ENCODE measurements around the gene CAGE1.
A peak's percentile ranks its signal among the peaks of the same experiment; 100 is the strongest.

CAGE1 gene

DNA sequence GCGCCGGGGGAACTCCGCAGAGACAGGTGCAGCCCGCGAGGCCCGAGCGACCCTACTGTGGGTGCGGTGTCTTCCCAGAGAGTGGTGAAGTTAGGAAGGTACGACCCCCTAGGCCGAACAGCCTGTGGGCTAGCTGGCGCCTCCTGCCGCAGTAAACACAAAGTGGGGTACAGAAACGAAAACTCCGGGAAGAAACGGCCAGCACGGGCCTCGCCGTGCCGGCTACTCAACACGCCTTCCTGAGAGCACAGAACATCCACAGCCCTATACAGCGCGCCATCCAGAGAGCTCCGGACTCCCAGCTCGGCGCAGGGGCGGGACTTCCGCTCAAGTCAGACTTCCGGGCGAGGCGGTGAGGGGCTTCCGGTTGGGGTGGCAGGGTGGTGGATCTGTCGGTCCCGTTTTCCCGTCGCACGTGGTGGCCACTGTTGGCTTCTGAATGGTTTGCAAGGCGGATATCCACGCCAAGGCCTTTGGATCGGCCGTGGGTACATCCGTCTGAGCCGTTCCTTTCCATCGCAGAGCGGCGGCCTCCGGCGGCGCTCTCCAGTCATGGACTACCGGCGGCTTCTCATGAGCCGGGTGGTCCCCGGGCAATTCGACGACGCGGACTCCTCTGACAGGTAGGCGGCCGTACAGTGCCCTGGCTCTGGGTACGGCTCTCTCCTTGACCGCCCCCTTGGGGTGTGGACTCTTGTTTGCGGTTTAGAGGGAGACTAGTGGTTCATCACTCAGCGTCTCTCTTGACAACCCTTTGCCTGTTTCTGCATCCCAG, at the start of gene CAGE1, which contains the start of gene RIOK1:
CAGE1 (minus strand) TSS at position 292 of the 775 bp plus-strand sequence. CDS start 2,569 bp downstream, outside the sequence.
RIOK1 (plus strand) TSS at position 358 of the 775 bp plus-strand sequence; CDS start at position 553, 195 bp downstream.
- Histone ChIP-seq H3K4me1 (ENCODE audit: control insufficient read depth, insufficient read depth, low read length) (peaks cover 7% of the 10 kb centered on the region), H3K27ac (ENCODE audit: low read depth, low read length) (peak within 1 kb of the TSS; percentile 96), H3K9ac (ENCODE audit: low read length) (peak within 1 kb of the TSS; percentile 99), H3K4me3 (ENCODE audit: low read length) (peak within 1 kb of the TSS; percentile 89), H3K27me3 (ENCODE audit: control insufficient read depth, insufficient read depth, low read length) (no peaks in the 10 kb centered on the region), H3K36me3 (ENCODE audit: control insufficient read depth, insufficient read depth, low read length) (no peaks in the 10 kb centered on the region)

GRCh38 chr6:7439228-7439627, 49.7 kb upstream of the CAGE1 start:
- Histone ChIP-seq H3K27ac (ENCODE audit: low read depth, low read length) (no peak overlapping the region), H3K4me3 (ENCODE audit: low read length) (no peak overlapping the region), H3K36me3 (ENCODE audit: control insufficient read depth, insufficient read depth, low read length) (no peaks in the 10 kb centered on the region), H3K4me1 (ENCODE audit: control insufficient read depth, insufficient read depth, low read length) (no peaks in the 10 kb centered on the region), H3K27me3 (ENCODE audit: control insufficient read depth, insufficient read depth, low read length) (no peaks in the 10 kb centered on the region), H3K9ac (ENCODE audit: low read length) (no peak overlapping the region)

DNA sequence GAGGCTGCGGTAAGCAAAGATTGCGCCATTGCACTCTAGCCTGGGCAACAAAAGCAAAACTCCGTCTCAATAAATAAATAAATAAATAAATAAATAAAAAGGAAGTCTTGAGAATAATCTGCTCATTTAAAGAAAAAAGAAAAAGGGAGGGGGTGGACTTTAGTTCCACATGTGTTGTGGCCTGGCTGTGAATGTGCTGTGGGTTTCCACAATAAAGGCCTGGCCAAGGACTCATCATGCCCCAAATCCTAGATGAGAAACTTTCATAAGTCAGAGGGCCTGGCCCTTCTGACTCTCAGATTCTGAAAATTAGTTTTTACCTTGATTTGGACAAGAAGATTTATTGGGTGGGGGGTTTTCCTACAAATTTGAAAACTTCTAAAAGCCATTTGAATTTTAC, 48.5 kb upstream of the CAGE1 start:
- Histone ChIP-seq H3K4me3 (ENCODE audit: low read length) (no peak overlapping the region), H3K36me3 (ENCODE audit: control insufficient read depth, insufficient read depth, low read length) (no peaks in the 10 kb centered on the region), H3K4me1 (ENCODE audit: control insufficient read depth, insufficient read depth, low read length) (no peaks in the 10 kb centered on the region), H3K27ac (ENCODE audit: low read depth, low read length) (no peak overlapping the region), H3K27me3 (ENCODE audit: control insufficient read depth, insufficient read depth, low read length) (no peaks in the 10 kb centered on the region), H3K9ac (ENCODE audit: low read length) (no peak overlapping the region)

DNA sequence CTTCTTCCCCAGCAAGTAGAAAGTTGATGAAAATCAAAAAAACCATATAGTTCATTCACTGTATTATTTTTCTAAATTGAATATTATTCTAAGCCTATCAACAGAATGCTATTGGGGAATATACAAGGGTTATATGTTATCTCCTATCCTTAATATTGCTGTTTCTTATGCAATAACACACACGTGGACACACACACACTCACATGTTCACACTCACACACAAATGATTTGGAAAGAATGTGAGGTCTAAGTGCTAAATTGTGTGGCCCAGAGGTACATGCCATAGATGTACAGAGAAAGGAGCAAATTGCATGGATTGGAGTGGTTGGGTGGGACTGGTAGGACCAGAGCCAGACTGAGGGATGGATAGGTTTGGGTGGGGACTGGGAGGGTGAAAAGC, 45.1 kb upstream of the CAGE1 start:
- Histone ChIP-seq H3K4me3 (ENCODE audit: low read length) (no peak overlapping the region), H3K36me3 (ENCODE audit: control insufficient read depth, insufficient read depth, low read length) (no peaks in the 10 kb centered on the region), H3K4me1 (ENCODE audit: control insufficient read depth, insufficient read depth, low read length) (no peaks in the 10 kb centered on the region), H3K27ac (ENCODE audit: low read depth, low read length) (no peak overlapping the region), H3K9ac (ENCODE audit: low read length) (no peak overlapping the region), H3K27me3 (ENCODE audit: control insufficient read depth, insufficient read depth, low read length) (no peaks in the 10 kb centered on the region)

GRCh38 chr6:7433121-7433617, 43.6 kb upstream of the CAGE1 start:
- Histone ChIP-seq H3K4me1 (ENCODE audit: control insufficient read depth, insufficient read depth, low read length) (no peaks in the 10 kb centered on the region), H3K36me3 (ENCODE audit: control insufficient read depth, insufficient read depth, low read length) (no peaks in the 10 kb centered on the region), H3K4me3 (ENCODE audit: low read length) (no peak overlapping the region), H3K27ac (ENCODE audit: low read depth, low read length) (no peak overlapping the region), H3K9ac (ENCODE audit: low read length) (no peak overlapping the region), H3K27me3 (ENCODE audit: control insufficient read depth, insufficient read depth, low read length) (no peaks in the 10 kb centered on the region)

DNA sequence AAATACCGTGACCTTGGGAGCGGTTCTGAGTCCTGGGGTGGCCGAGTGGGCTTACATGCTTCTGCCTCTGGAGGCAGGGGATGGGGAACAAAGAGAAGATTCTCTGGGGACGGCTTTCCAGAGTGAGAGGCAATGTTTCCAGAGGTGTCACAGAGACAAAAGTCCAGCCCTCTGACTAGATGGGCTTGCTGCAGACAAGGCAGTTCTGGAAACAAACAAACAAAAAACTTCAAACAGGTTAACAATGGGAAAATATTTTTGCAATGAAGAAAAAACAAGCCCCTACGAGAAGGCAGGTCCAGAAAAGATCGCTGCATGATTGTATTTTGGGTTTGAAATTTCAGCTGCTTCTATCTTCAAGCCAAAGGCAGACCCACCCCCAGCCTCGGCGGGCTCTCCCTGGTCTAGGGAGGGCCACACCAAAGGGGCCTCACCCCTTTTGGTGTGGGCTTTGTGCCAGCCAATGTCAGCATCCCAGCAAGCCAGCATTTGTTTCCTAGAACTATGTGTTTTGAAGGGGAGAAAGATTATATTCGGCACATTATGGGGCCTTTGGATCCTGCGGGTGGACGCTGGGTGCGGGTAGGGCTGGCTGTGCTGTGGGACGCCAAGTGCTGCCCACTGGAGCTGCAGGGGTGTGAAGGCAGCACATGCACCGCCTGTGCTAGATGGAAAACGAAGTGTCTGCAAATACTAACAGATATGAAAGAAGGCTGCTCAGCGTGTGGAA, 43.0 kb upstream of the CAGE1 start:
- Histone ChIP-seq H3K9ac (ENCODE audit: low read length) (no peak overlapping the region), H3K27me3 (ENCODE audit: control insufficient read depth, insufficient read depth, low read length) (no peaks in the 10 kb centered on the region), H3K4me3 (ENCODE audit: low read length) (no peak overlapping the region), H3K36me3 (ENCODE audit: control insufficient read depth, insufficient read depth, low read length) (no peaks in the 10 kb centered on the region), H3K4me1 (ENCODE audit: control insufficient read depth, insufficient read depth, low read length) (no peaks in the 10 kb centered on the region), H3K27ac (ENCODE audit: low read depth, low read length) (no peak overlapping the region)

DNA sequence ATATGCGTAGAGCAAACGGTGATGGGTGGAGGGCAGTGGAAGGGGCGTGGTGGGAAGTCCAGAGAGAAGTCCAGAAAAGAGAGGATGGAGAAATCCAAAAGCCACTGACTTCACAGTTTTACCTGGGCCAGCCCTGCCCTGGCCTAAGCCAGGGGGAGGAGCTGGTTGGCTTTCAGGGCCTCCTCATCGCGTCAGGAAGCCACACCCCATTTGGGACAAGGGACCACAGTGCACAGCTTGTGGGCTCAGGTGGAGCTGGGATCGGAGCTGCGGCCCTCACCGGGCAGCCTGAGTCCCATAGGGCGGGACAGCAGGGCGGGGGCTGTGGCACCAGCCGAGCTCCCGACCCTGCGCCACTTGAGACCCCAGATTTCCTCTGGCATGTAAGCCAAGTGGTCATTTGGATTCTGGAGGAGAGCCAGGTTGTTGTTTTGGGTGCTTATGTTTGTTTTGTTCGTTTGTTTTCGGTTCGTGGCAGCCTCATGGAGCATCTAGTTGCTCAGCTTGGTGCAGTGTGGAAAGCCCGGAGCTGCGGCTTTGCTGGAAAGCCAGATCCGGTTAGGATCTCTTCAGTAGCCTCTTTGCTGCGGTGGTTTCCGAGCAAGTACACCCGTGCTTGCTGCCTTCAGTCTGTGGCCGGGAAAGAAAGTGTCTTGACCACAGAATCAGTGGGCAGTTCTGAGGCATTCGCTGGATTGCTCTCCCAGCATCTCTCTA, 42.3 kb upstream of the CAGE1 start:
- Histone ChIP-seq H3K4me1 (ENCODE audit: control insufficient read depth, insufficient read depth, low read length) (no peaks in the 10 kb centered on the region), H3K4me3 (ENCODE audit: low read length) (no peak overlapping the region), H3K36me3 (ENCODE audit: control insufficient read depth, insufficient read depth, low read length) (no peaks in the 10 kb centered on the region), H3K27me3 (ENCODE audit: control insufficient read depth, insufficient read depth, low read length) (no peaks in the 10 kb centered on the region), H3K27ac (ENCODE audit: low read depth, low read length) (no peak overlapping the region), H3K9ac (ENCODE audit: low read length) (no peak overlapping the region)

- Histone ChIP-seq H3K4me1 (ENCODE audit: control insufficient read depth, insufficient read depth, low read length) (no peaks in the 10 kb centered on the region), H3K4me3 (ENCODE audit: low read length) (no peak overlapping the region), H3K27ac (ENCODE audit: low read depth, low read length) (no peak overlapping the region), H3K27me3 (ENCODE audit: control insufficient read depth, insufficient read depth, low read length) (no peaks in the 10 kb centered on the region), H3K36me3 (ENCODE audit: control insufficient read depth, insufficient read depth, low read length) (no peaks in the 10 kb centered on the region), H3K9ac (ENCODE audit: low read length) (no peak overlapping the region)
Observed at GRCh38 chr6:7431313-7431673, 41.8 kb upstream of the CAGE1 start.

DNA sequence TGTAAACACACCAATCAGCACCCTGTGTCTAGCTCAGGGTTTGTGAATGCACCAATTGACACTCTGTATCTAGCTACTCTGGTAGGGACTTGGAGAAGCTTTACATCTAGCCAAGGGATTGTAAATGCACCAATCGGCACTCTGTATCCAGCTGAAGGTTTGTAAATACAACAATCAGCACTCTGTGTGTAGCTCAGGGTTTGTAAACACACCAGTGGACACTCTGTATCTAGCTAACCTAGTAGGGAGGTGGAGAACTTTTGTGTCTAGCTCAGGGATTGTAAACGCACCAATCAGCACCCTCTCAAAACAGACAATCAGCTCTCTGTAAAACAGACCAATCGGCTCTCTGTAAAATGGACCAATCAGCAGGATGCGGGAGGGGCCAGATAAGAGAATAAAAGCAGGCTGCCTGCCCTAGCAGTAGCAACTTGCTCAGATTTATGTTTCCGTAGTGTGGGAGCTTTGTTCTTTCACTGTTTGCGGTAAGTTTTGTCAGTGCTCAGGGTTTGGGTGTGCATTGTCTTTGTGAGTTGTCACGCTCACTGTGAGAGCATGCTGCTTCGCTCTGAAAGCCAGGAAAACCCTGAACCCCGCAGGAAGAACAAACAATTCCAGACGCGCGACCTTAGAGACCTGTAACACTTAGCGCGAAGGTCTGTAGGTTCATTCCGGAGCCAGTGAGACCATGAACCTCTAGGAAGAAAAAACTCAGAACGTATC, 37.1 kb upstream of the CAGE1 start:
- H3K36me3 ChIP-seq (ENCODE audit: control insufficient read depth, insufficient read depth, low read length), result no peaks in the 10 kb centered on the region
- H3K9ac ChIP-seq (ENCODE audit: low read length), result no peak overlapping the region
- H3K4me3 ChIP-seq (ENCODE audit: low read length), result peak overlapping the region; percentile 21
- no peaks in the 10 kb centered on the region for H3K27me3 ChIP-seq (ENCODE audit: control insufficient read depth, insufficient read depth, low read length)
- H3K4me1 ChIP-seq (ENCODE audit: control insufficient read depth, insufficient read depth, low read length), result no peaks in the 10 kb centered on the region
- no peak overlapping the region for H3K27ac ChIP-seq (ENCODE audit: low read depth, low read length)

- H3K36me3 ChIP-seq (ENCODE audit: control insufficient read depth, insufficient read depth, low read length), result no peaks in the 10 kb centered on the region
- no peak overlapping the region for H3K4me3 ChIP-seq (ENCODE audit: low read length)
- H3K27ac ChIP-seq (ENCODE audit: low read depth, low read length), result no peak overlapping the region
- H3K4me1 ChIP-seq (ENCODE audit: control insufficient read depth, insufficient read depth, low read length), result no peaks in the 10 kb centered on the region
- no peak overlapping the region for H3K9ac ChIP-seq (ENCODE audit: low read length)
- no peaks in the 10 kb centered on the region for H3K27me3 ChIP-seq (ENCODE audit: control insufficient read depth, insufficient read depth, low read length)
Observed at GRCh38 chr6:7425808-7426190, 36.3 kb upstream of the CAGE1 start.

DNA sequence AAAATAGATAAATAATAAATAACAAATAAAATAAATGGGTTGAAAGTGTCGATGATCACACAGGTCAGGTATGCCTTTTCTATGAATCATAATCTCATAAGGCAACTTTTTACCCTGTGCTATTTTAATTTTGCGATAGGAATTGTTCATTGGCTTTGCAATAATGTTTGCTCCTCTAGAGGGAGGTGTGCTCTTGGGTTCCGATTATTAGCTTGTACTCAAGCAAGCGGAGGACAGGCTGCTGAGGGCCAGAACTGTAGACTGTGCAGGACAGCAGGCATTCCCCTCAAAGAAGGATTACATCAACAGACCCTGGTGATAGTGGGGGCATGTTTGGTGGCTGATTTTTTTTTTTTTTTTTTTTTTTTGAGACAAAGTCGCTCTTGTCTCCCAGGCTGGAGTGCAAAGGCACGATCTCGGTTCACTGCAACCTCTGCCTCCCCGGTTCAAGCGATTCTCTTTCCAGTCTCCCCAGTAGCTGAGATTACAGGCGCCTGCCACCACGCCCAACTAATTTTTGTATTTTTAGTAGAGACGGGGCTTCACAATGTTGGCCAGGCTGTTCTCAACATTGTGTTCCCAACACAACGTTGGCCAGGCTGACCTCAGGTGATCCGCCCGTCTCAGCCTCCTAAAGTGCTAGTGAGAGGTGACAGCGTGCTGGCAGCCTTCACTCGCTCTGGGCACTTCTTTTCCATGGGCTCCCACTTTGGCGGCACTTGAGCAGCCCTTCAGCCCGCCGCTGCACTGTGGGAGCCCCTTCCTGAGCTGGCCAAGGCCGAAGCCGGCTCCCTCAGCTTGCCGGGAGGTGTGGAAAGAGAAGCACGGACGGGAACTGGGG, 35.6 kb upstream of the CAGE1 start:
- Histone ChIP-seq H3K4me1 (ENCODE audit: control insufficient read depth, insufficient read depth, low read length) (no peaks in the 10 kb centered on the region), H3K36me3 (ENCODE audit: control insufficient read depth, insufficient read depth, low read length) (no peaks in the 10 kb centered on the region), H3K9ac (ENCODE audit: low read length) (no peak overlapping the region), H3K4me3 (ENCODE audit: low read length) (no peak overlapping the region), H3K27me3 (ENCODE audit: control insufficient read depth, insufficient read depth, low read length) (no peaks in the 10 kb centered on the region), H3K27ac (ENCODE audit: low read depth, low read length) (no peak overlapping the region)

All from rectal smooth muscle tissue (tissue), 1 donor.